Vagina (tissue), 2 donors: ENCODE data around the gene SDF2.

Experiments used
- CTCF ChIP-seq, 3 experiments: fragments of 450-650 bp in 2 of 3; fragments of 200-600 bp in 1 of 3; sonication (generic) in 1 of 3; IDR thresholded peaks; one replicate each; pipeline ENCODE4 v1.5.1; 2017 to 2019; ENCODE audit warnings: antibody characterized with exemption in 3 of 3, mild to moderate bottlenecking in 2 of 3, moderate library complexity in 2 of 3
- POLR2A ChIP-seq, 2 donors: fragments of 450-650 bp; IDR thresholded peaks; one replicate each; pipeline ENCODE4 v1.6.1; 2017; ENCODE audit warnings: antibody characterized with exemption in 2 of 2, mild to moderate bottlenecking in 2 of 2, moderate library complexity in 2 of 2
- POLR2AphosphoS5 ChIP-seq, 2 donors: sonication (generic); formaldehyde crosslinking; IDR thresholded peaks; one replicate each; pipeline ENCODE4 v1.9.0; 2017; ENCODE audit warnings: antibody characterized with exemption in 2 of 2, mild to moderate bottlenecking in 2 of 2, low read depth in 1 of 2; ENCODE audit not compliant: insufficient read depth in 1 of 2

DNA sequence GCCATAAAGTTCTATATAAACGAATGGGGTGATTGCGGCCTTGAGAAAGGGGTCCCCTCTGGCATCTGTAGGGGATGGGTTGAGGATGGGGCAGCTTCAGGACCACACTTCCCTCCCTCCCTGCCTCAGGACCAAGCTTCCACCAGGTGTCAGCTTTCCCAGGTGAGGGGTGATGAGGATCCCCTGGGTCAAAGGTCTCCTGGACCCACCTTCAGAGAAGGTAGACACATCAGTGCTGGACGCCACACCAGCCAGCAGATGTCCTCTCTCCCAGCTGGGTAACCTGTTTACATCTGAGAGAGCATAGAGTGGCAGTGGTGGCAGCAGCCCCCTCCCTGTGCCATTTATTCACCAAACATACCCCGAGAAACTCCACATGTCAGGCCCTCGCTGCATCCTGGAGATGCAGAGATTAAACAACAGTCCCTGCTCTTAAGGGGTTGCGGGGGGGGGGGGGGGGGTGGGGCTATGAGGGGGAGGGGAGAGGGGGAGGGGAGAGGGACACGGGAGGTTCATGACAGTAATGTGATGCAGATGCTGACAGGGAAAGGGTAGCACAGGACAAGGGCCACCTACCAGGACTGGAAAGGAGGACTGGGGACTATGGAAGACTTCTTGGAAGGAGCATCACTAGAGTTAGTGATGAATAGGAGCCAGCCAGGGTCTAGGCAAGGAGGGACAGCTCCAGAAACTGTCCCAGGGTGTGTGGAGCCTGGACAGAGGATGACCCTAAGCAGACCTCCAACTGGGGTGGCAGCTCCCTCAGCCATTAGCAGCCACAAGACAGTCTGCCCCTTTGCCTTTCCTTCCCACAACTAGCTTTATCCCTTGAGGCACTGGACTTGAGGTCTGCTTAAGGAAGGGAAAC lies 45.0 kb upstream of the SDF2 start:
- TF ChIP-seq CTCF (IDR thresholded peaks at IDR 0.05): no peak
- no peak for TF ChIP-seq POLR2A (IDR thresholded peaks at IDR 0.05)
- no peak for TF ChIP-seq POLR2AphosphoS5 (IDR thresholded peaks at IDR 0.05; ENCODE audit: insufficient read depth in 1 of 2, low read depth in 1 of 2)
